GM19025 (cell line): ENCODE data around the gene GABBR1.

Source experiments
- ATAC-seq: cut with Tn5 transposase; IDR thresholded peaks from one replicate; pipeline ENCODE4 v1.9.1; 2021; ENCODE audit warnings: mild to moderate bottlenecking, low read depth, moderate library complexity; ENCODE audit not compliant: unreplicated experiment

The GABBR1 gene

GRCh38 chr6:29577544-29577943, 55.4 kb downstream of the GABBR1 start:
- no peak for ATAC-seq

DNA sequence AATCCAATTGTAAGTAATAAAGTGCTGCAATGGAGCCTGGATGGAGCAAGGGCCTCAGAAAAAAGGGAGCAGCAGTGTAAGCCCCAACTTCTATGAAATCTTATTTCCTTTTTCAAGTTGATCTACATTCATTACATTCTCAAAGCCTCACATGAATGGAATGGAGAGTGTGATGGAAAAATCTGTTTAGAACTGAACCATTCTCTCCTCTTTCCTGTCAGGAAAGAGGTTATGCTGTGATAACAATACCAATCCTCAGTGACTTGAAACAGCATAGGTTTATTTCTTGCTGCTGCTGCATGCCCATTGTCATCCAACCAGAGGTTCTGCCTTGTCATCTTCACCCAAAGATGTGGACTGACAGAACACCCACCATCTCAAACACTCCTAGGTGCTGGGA, 56.9 kb downstream of the GABBR1 start:
- ATAC-seq = no peak

DNA sequence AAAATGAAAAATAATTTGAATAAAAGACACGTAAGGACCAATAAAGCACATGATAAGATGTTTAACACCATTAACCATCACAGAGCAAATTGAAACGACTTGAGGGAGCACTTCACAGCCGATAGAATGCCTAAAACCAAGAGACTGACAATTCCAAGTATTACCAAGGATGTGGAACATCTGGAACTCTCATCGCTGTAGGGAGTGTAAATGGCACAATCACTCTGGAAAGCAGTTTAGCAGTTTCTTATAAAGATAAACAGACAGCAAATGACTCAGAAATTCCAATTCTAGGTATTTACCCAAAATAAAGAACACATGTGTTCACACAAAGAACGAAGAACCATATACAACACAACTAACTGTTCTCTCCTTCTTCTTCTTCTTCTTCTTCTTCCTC, 65.0 kb downstream of the GABBR1 start:
- no peak for ATAC-seq

GRCh38 chr6:29567541-29567940, 65.4 kb downstream of the GABBR1 start:
- no peak for ATAC-seq

DNA sequence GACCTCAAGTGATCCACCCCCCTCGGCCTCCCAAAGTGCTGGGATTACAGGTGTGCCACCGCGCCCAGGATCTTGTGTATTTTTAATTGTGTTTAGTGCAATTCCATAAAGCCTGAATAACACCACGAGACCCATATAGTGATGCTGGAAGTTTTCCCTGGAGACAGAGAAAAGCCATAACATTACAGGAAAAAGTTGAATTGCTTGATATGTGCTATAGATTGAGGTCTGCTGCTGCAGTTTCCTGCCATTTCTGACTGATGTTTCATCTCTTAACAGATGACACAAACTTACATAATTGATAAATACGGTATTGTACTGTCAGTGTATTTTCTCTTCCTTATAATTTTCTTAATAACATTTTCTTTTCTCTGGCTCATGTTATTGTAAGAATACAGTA, 66.1 kb downstream of the GABBR1 start:
- no peak for ATAC-seq

GRCh38 chr6:29564875-29565274, 68.1 kb downstream of the GABBR1 start:
- no peak for ATAC-seq

DNA sequence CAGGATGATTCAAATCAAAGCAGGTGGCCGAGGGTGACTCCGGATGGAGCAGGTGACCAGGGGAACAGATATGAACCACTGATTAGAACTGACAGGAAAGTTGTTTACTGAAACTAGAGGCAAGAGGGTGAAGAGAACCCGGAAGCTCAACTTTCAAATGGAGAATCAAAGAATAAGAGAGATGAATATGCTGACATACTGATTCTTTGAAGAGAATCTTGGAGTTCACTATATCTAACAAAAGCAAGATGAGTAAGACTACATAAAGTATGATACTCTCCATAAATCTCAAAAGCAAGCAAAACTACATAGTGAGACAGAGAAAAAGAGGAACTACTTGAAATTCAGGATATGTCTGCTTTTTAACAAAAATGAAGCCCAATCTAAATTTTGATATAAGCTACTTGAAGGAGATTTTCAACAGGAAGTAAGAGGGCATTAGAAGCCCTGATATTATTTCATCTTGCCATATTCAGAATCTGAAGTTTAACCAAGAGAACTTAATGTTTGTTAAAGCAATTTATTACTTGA, 69.5 kb downstream of the GABBR1 start:
- no peak for ATAC-seq

- ATAC-seq = no peak
Observed at GRCh38 chr6:29561606-29562181, 71.3 kb downstream of the GABBR1 start.

- no peak for ATAC-seq
Observed at GRCh38 chr6:29561091-29561490, 71.9 kb downstream of the GABBR1 start.

DNA sequence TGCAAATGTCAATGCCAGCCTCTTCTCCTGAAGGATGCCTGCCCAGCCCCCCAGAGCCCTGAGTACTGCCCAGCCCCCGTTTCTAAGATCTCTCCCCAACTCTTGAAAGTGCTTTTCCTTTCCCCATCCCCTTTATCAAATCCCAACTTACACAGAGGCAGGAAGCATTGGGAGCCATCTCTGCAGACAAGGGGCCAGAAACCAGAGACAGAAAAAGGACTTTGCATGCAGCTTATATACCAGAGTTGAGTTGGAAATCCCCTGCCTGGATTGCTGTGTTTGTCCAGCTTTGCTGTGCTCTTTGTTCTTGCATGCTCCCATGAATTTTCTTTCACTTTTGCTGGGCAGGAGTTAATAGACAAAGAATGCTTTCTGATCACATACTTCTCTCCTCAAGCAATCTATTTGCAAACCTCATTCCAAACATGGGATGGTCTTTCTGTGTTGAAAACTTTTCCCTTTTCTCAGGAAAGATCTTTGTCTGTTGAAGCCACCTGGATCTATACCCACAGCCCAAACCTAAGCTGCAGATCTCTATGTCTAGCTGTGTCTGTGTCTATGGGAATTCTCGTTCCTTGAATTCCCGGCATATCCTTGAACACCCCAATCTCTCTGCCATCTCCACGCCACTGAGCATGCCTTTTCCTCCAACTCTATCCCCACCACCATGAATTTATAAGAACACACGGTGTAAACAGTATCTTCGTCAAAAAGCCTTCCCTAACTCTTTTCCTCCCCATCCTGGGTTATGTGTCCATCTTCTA, 73.3 kb downstream of the GABBR1 start, which contains the start of gene UBD:
TSS of gene UBD (minus strand) at position 209 of the 764 bp plus-strand sequence. CDS start at position 178, 31 bp downstream.
- ATAC-seq = no peak

- ATAC-seq = no peak
Observed at GRCh38 chr6:29558439-29559079, 74.4 kb downstream of the GABBR1 start.

GRCh38 chr6:29557320-29557719, 75.7 kb downstream of the GABBR1 start:
- ATAC-seq = no peak

DNA sequence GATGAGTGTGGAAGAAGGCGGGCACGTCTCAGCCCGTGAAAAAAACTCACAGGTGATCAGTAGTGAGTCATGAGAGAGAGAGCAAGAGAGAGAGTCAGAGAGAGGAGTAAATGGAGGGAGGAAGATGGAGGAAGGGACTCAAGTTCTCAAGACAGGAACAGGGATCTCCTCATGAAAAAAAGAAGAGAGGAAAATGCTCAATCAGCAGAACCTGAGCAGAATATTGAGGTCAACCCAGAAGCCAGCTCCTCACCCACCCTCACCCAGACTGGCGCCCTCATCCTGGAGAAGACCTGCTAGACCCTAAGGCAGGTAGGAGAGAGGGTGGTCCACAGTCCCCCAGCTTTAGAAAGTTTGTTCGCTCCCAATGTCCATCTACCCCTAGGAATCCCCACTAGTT, 78.2 kb downstream of the GABBR1 start:
- no peak for ATAC-seq

GRCh38 chr6:29553268-29554057, 79.5 kb downstream of the GABBR1 start:
- ATAC-seq = no peak

DNA sequence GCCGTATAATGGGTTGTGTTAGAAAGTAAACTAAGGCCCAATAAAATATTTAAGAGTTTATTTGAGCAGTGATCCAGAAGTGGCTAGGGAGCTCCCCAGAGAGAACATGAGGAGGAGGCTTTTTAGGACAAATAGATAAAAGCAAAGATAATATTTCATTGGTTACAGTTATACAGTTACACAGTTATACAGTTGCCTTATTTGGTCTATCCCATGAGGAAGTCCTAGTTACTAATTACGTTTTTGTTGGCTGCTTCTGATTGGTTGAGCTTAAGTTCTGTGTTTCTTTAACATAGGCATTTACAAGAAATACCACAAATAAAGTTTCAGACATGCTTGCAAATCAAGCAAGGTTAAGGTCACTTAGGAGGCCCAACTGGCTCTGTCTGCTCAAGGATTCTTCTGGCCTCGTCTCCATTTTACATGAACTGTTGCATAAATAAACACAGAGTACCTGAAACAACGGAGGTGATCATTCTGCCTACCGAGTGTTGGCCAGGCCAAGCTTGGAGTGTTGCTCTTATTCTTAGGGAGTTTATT, 80.4 kb downstream of the GABBR1 start:
- ATAC-seq = peak; percentile 56

DNA sequence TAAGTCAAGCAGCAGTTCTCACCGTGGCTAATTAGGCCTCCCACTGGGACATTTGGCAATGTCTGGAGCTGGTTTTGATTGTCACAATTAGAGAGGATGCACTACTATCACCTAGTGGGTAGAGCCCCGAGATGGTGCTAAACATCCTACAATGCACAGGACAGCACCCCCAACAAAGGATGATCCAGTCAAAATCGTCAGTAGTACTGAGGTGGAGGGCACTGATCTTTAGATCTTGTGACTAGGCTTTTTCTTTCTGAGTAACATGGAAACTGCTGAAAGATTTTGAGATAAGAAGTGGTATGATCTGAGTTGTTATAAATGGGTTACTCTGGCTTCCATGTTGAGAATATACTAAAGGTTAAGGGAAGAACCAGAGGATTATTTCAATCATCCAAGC, 85.4 kb downstream of the GABBR1 start:
- ATAC-seq = no peak

DNA sequence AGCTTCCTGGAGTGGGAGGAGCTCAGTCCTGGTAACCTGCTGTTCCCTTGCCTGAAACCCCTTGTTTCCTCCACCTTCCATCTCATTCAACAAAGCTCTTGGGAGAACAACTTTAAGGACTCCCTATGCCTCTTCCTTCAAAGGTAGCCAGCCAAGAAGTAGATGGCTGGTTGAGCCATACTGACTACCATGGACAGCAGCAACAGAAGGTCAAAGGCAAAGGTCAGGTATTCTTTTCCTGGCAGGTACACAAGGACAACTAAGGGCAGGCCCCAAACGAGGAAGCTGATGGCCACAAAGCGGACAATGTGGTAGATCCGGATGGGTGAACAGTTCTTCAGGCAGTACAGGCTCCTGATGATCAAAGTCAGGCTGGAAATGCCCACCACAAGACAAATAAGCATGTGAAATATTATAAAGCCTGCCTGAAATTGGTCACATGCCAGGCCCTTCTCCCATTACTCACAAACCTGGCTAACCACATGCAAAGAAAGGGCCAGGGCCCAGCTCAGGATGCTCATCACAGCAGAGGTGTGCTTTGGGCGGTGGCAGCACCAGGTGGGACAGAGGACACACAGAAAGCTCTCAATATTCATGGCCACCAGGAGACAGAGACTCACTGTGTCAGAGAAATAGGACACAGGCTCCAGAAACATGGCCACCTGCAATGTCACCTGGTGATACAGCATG, 95.1 kb downstream of the GABBR1 start:
- no peak for ATAC-seq

- no peak for ATAC-seq
Observed at GRCh38 chr6:29532320-29532951, 100.5 kb downstream of the GABBR1 start.

DNA sequence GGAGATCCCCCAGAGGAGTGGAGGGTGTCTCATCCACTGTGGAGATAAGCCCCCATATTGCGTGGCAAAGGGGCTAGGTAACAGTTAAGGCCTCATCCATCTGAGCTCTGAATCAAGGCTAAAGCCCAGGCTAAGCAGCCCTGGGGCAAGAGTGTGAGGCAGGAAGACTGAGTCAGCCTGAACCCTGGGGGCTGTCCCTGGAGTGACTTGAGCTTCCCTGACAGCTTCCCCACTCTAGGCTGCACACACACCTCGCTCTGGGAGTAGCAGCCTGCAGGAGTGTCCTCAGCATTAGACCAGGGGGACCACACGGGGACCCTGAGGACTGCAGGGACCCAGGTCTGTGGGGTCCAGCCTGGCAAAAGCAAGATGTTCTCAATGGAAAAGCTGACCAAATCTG, 101.3 kb downstream of the GABBR1 start:
- ATAC-seq = no peak
